Measurements from ENCODE around the gene SLC16A6. TPM values are rescaled to one million over a fixed set of nuclear protein-coding genes. Genes with fewer than 3 reads are reported as not detected.
"Not testable (repeated sequence)": the region's sequence is repeated elsewhere in the genome, so short reads cannot be mapped to it uniquely, and the experiment has no call there.

The SLC16A6 gene
- polyA plus RNA-seq, 1 of the 3 experiments (the other 2 are of a cell fraction), result not detected

DNA sequence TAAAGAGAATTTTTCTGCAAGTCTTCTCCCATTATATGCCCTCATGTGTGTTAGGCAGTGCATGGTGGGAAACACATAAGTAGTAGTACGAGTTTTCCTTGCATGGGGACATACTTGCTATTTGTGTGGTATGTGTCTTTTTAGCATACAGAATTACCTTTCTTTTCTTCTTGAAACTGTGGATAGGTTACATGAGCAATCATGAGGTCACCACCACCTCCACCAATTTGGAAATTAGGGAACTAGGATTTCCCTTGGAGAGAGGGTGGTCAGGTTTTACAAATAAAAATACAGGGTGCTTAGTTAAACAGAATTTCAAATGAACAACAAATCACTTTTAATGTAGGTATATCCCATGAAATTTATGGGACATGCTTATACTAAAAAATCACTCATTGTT, 59.4 kb downstream of the SLC16A6 start (continued):
- TF ChIP-seq, protein P1, sequence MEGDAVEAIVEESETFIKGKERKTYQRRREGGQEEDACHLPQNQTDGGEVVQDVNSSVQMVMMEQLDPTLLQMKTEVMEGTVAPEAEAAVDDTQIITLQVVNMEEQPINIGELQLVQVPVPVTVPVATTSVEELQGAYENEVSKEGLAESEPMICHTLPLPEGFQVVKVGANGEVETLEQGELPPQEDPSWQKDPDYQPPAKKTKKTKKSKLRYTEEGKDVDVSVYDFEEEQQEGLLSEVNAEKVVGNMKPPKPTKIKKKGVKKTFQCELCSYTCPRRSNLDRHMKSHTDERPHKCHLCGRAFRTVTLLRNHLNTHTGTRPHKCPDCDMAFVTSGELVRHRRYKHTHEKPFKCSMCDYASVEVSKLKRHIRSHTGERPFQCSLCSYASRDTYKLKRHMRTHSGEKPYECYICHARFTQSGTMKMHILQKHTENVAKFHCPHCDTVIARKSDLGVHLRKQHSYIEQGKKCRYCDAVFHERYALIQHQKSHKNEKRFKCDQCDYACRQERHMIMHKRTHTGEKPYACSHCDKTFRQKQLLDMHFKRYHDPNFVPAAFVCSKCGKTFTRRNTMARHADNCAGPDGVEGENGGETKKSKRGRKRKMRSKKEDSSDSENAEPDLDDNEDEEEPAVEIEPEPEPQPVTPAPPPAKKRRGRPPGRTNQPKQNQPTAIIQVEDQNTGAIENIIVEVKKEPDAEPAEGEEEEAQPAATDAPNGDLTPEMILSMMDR (IDR thresholded peaks at IDR 0.05), result no peak
- no peak for TF ChIP-seq TCF12 (IDR thresholded peaks at IDR 0.05)
- no peak for TF ChIP-seq GATA2 (CRISPR knock-in tag; IDR thresholded peaks at IDR 0.05)
- TF ChIP-seq, protein P2, sequence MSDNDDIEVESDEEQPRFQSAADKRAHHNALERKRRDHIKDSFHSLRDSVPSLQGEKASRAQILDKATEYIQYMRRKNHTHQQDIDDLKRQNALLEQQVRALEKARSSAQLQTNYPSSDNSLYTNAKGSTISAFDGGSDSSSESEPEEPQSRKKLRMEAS (IDR thresholded peaks at IDR 0.05; ENCODE audit: low read depth), result no peak

DNA sequence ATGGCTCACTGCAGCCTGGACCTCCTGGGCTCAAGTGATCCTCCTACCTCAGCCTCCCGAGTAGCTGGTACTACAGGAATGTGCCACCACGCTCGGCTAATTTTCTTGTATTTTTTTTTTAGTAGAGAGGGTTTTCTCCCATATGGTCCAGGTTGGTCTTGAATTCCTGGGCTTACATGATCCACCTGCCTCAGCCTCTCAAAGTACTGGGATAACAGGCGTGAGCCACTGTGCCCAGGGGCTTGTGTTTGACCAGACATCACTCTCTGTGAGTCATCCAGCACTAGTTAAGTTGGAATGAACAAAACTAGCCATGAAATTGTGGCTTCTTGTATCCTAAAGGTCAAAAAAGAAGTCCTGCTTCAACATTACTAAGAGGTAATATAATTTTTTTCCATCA, 59.8 kb downstream of the SLC16A6 start:
- H3K79me2 ChIP-seq (ENCODE audit: insufficient read depth); H3K27me3 ChIP-seq (ENCODE audit: insufficient read depth); H3K9ac ChIP-seq; DNase-seq; H3K9me3 ChIP-seq; H3K4me1 ChIP-seq (ENCODE audit: control insufficient read depth in 1 of 2, insufficient read depth in 2 of 2, low read depth in 1 of 2, low read length in 1 of 2); H3K4me2 ChIP-seq; POLR2A ChIA-PET; H4K20me1 ChIP-seq (ENCODE audit: insufficient read depth); CTCF ChIA-PET; H3K4me3 ChIP-seq (ENCODE audit: low read depth in 2 of 2, low read length in 1 of 2); H3F3A ChIP-seq (replicated peaks; ENCODE audit: insufficient read depth); H3K27ac ChIP-seq (ENCODE audit: low read depth in 2 of 2, low read length in 1 of 2); H2AFZ ChIP-seq (ENCODE audit: low read depth); H3K9me2 ChIP-seq; H3K36me3 ChIP-seq (replicated peaks in 1 of 2; ENCODE audit: control insufficient read depth in 1 of 2, insufficient read depth in 2 of 2, low read length in 1 of 2): not testable (repeated sequence)
- WGBS (ENCODE audit: low lambda C conversion rate), result 95% methylated on average over 4 of the region's 4 CpGs

DNA sequence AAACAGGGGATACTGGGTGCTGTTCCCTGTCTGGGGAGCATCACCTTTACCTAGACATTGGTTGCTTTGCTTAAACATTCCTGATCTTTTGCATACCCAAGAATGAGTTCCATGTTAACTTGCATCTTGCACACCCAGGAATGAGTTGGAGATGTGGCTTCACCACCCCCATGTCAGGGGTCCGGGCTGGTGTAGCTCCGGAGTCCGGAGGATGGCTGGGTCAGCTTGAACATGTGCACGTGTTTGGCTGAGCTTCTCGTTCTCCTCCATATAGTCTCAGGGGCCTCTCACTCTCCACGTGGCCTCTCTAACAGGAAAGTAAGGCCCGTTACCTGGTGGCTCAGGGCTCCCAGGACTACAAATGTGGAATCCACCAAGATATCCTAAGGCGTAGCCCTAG, 61.3 kb downstream of the SLC16A6 start:
- 87% methylated on average over 8 of the region's 8 CpGs for WGBS (ENCODE audit: low lambda C conversion rate)
- CTCF ChIA-PET, result interaction anchor here (1.4 to 1.6 kb wide), 2 partner anchors 25 to 29 kb away, joined by 3 to 6 read pairs; no protein-coding TSS in a partner anchor

More for the DNA sequence above, 61.3 kb downstream of the SLC16A6 start:
- Histone ChIP-seq H3F3A (replicated peaks; ENCODE audit: insufficient read depth) (peaks cover 2% of the 10 kb centered on the region), H3K79me2 (ENCODE audit: insufficient read depth) (no peaks in the 10 kb centered on the region), H2AFZ (ENCODE audit: low read depth) (no peak overlapping the region), H4K20me1 (ENCODE audit: insufficient read depth) (no peaks in the 10 kb centered on the region), H3K9ac (no peak overlapping the region), H3K9me2 (no peaks in the 10 kb centered on the region), H3K36me3 (replicated peaks in 1 of 2; ENCODE audit: control insufficient read depth in 1 of 2, insufficient read depth in 2 of 2, low read length in 1 of 2) (no peaks in the 10 kb centered on the region), H3K4me3 (ENCODE audit: low read depth in 2 of 2, low read length in 1 of 2) (no peak overlapping the region), H3K9me3 (no peaks in the 10 kb centered on the region), H3K27ac (ENCODE audit: low read depth in 2 of 2, low read length in 1 of 2) (no peak overlapping the region), H3K27me3 (ENCODE audit: insufficient read depth) (no peaks in the 10 kb centered on the region), H3K4me2 (no peak overlapping the region), H3K4me1 (ENCODE audit: control insufficient read depth in 1 of 2, insufficient read depth in 2 of 2, low read depth in 1 of 2, low read length in 1 of 2) (no peaks in the 10 kb centered on the region)
- no peak for TF ChIP-seq RCOR1 (IDR thresholded peaks at IDR 0.05; ENCODE audit: low read length)
- no peak for TF ChIP-seq MEF2A (IDR thresholded peaks at IDR 0.05; ENCODE audit: borderline replicate concordance, low read depth)
- no peak for TF ChIP-seq FOXM1 (IDR thresholded peaks at IDR 0.05; ENCODE audit: low read depth)
- no peak for TF ChIP-seq MXI1 (IDR thresholded peaks at IDR 0.05; ENCODE audit: low read depth, low read length)
- TF ChIP-seq, protein P3, sequence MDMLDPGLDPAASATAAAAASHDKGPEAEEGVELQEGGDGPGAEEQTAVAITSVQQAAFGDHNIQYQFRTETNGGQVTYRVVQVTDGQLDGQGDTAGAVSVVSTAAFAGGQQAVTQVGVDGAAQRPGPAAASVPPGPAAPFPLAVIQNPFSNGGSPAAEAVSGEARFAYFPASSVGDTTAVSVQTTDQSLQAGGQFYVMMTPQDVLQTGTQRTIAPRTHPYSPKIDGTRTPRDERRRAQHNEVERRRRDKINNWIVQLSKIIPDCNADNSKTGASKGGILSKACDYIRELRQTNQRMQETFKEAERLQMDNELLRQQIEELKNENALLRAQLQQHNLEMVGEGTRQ (IDR thresholded peaks at IDR 0.05; ENCODE audit: borderline replicate concordance, low read depth, low read length), result no peak
- TF ChIP-seq ELF1 (IDR thresholded peaks at IDR 0.05), result no peak
- TF ChIP-seq EP300 (IDR thresholded peaks at IDR 0.05; ENCODE audit: borderline replicate concordance in 1 of 2, low read depth in 1 of 2, low read length in 1 of 2), result no peak
- no peak for TF ChIP-seq CHD2 (IDR thresholded peaks at IDR 0.05; ENCODE audit: low read length, partially characterized antibody)
- no peak for TF ChIP-seq RAD21 (IDR thresholded peaks at IDR 0.05; ENCODE audit: low read length)
- TF ChIP-seq, protein P4, sequence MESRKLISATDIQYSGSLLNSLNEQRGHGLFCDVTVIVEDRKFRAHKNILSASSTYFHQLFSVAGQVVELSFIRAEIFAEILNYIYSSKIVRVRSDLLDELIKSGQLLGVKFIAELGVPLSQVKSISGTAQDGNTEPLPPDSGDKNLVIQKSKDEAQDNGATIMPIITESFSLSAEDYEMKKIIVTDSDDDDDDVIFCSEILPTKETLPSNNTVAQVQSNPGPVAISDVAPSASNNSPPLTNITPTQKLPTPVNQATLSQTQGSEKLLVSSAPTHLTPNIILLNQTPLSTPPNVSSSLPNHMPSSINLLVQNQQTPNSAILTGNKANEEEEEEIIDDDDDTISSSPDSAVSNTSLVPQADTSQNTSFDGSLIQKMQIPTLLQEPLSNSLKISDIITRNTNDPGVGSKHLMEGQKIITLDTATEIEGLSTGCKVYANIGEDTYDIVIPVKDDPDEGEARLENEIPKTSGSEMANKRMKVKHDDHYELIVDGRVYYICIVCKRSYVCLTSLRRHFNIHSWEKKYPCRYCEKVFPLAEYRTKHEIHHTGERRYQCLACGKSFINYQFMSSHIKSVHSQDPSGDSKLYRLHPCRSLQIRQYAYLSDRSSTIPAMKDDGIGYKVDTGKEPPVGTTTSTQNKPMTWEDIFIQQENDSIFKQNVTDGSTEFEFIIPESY (IDR thresholded peaks at IDR 0.05; ENCODE audit: borderline replicate concordance, low read depth), result no peak
- TF ChIP-seq NFIC (IDR thresholded peaks at IDR 0.05; ENCODE audit: borderline replicate concordance), result no peak
- TF ChIP-seq, protein P5, sequence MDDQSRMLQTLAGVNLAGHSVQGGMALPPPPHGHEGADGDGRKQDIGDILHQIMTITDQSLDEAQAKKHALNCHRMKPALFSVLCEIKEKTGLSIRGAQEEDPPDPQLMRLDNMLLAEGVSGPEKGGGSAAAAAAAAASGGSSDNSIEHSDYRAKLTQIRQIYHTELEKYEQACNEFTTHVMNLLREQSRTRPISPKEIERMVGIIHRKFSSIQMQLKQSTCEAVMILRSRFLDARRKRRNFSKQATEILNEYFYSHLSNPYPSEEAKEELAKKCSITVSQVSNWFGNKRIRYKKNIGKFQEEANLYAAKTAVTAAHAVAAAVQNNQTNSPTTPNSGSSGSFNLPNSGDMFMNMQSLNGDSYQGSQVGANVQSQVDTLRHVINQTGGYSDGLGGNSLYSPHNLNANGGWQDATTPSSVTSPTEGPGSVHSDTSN (IDR thresholded peaks at IDR 0.05), result no peak
- TF ChIP-seq, protein P6, sequence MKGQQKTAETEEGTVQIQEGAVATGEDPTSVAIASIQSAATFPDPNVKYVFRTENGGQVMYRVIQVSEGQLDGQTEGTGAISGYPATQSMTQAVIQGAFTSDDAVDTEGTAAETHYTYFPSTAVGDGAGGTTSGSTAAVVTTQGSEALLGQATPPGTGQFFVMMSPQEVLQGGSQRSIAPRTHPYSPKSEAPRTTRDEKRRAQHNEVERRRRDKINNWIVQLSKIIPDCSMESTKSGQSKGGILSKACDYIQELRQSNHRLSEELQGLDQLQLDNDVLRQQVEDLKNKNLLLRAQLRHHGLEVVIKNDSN (IDR thresholded peaks at IDR 0.05; ENCODE audit: borderline replicate concordance, low read depth), result no peak
- TF ChIP-seq EZH2phosphoT487 (IDR thresholded peaks at IDR 0.05; ENCODE audit: borderline replicate concordance, low read depth), result no peak
- DNase-seq, result no peak
- POLR2A ChIA-PET, result no interaction called here
